HepG2 (cell line): ENCODE measurements around the gene CHCHD6. TPM values are rescaled to one million over a fixed set of nuclear protein-coding genes. Genes with fewer than 3 reads are reported as not detected.

Source experiments
- ATAC-seq: fragments of 200-7000 bp; cut with Tn5 transposase; 3 replicates; pipeline ENCODE4 v1.9.1; 2020; ENCODE audit warnings: mild to moderate bottlenecking, moderate library complexity
- BruUV-seq: library from RNA; stranded (reverse); fragments of 400-500 nt; replicated peaks from 2 replicates; lab custom pipeline; 2021; lab: Mats Ljungman, UMichigan
- CTCF ChIA-PET: fragments of 300-600 bp; formaldehyde crosslinking; extraction: SDS; loops from one replicate; lab custom pipeline; 2021; ENCODE audit warnings: low total read pairs, inconsistent platforms, low intra/inter-chr PET ratio; lab: Yijun Ruan, JAX
- POLR2A ChIA-PET: fragments of 350-600 bp; sonication (Branson Sonifier 250); formaldehyde crosslinking; loops from one replicate; lab custom pipeline; 2020; ENCODE audit warnings: antibody characterized with exemption, inconsistent platforms; lab: Yijun Ruan, JAX
- DNase-seq: peaks from one replicate; pipeline ENCODE4 v3.0.0-alpha.2; 2015; ENCODE audit warnings: low spot score
- FAIRE-seq: peaks from 3 replicates; lab custom pipeline; 2011; peaks lifted over from hg19 to GRCh38; lab: Jason Lieb, UNC
- H2AFZ ChIP-seq: one replicate; pipeline ENCODE4 v1.6.1; 2011; ENCODE audit warnings: low read length, inconsistent platforms
- H3K27ac ChIP-seq: fragments of 300-600 bp; 3 replicates; pipeline ENCODE4 v1.8.0; 2011; ENCODE audit warnings: mixed run types, mild to moderate bottlenecking, mixed read lengths, low read length, inconsistent platforms; ENCODE audit not compliant: insufficient read depth; ENCODE audit errors: extremely low read length
- H3K27me3 ChIP-seq, 2 experiments: fragments of 200-600 bp in 1 of 2; 2 replicates in 1 of 2; 3 replicates in 1 of 2; pipeline versions ENCODE4 v1.6.0 to v1.8.0; 2011; ENCODE audit warnings: low read length in 2 of 2, mild to moderate bottlenecking in 2 of 2, moderate library complexity in 2 of 2, inconsistent platforms in 1 of 2; ENCODE audit not compliant: insufficient read depth in 2 of 2, control insufficient read depth in 1 of 2
- H3K36me3 ChIP-seq, 2 experiments: fragments of 200-600 bp in 1 of 2; replicated peaks in 1 of 2; 2 replicates in 1 of 2; 3 replicates in 1 of 2; pipeline versions ENCODE4 v1.5.1 to v1.8.0; 2011; ENCODE audit warnings: low read length in 2 of 2, inconsistent platforms in 1 of 2; ENCODE audit not compliant: insufficient read depth in 2 of 2, control insufficient read depth in 1 of 2
- H3K4me1 ChIP-seq: 2 replicates; pipeline ENCODE4 v1.5.1; 2012; ENCODE audit warnings: low read length, inconsistent platforms; ENCODE audit not compliant: insufficient read depth
- H3K4me2 ChIP-seq: 2 replicates; pipeline ENCODE4 v1.6.0; 2011; ENCODE audit warnings: low read depth, low read length, inconsistent platforms
- H3K4me3 ChIP-seq, 3 experiments: fragments of 200-600 bp in 1 of 3; sonication (generic), shearing (Covaris generic) in 1 of 3; replicated peaks in 1 of 3; 2 replicates each; pipeline ENCODE4 v1.5.1; 2011 to 2016; ENCODE audit warnings: low read length in 3 of 3, inconsistent platforms in 2 of 3, low read depth in 2 of 3, mild to moderate bottlenecking in 2 of 3, control low read depth in 1 of 3, mixed read lengths in 1 of 3; ENCODE audit not compliant: insufficient read depth in 1 of 3
- H3K79me2 ChIP-seq: one replicate; pipeline ENCODE4 v1.6.1; 2011; ENCODE audit warnings: low read length, inconsistent platforms; ENCODE audit not compliant: insufficient read depth
- H3K9ac ChIP-seq: 2 replicates; pipeline ENCODE4 v1.6.0; 2011; ENCODE audit warnings: mild to moderate bottlenecking, low read depth, low read length, inconsistent platforms; ENCODE audit not compliant: insufficient read depth
- H3K9me3 ChIP-seq: 2 replicates; pipeline ENCODE4 v1.5.1; 2012; ENCODE audit warnings: mild to moderate bottlenecking, low read length
- H4K20me1 ChIP-seq: 2 replicates; pipeline ENCODE4 v1.6.0; 2011; ENCODE audit warnings: inconsistent platforms, mild to moderate bottlenecking, low read length, moderate library complexity; ENCODE audit not compliant: insufficient read depth
- EED ChIP-seq: sonication (generic); formaldehyde crosslinking; IDR thresholded peaks from 2 replicates; pipeline ENCODE4 v1.5.0; 2020; ENCODE audit warnings: mild to moderate bottlenecking, missing genetic modification reagents
- MAFK ChIP-seq, 2 experiments: IDR thresholded peaks in 1 of 2; conservative IDR thresholded peaks in 1 of 2; 2 replicates each; pipeline ENCODE4 v1.6.1; 2011; ENCODE audit warnings: improper control_type of control experiment in 2 of 2, low read length in 2 of 2
- ZNF274 ChIP-seq: sonication (generic); formaldehyde crosslinking; IDR thresholded peaks from 2 replicates; pipeline ENCODE4 v1.5.1; 2020; ENCODE audit warnings: mild to moderate bottlenecking, missing genetic modification reagents
- ZNF432 ChIP-seq: sonication (generic); formaldehyde crosslinking; IDR thresholded peaks from 2 replicates; pipeline ENCODE4 v1.5.0; 2020; ENCODE audit warnings: missing genetic modification reagents, mild to moderate bottlenecking, borderline replicate concordance
- WGBS: methylation state at CpG from one replicate; pipeline ENCODE4 v1.1.6; 2017; ENCODE audit warnings: low lambda C conversion rate; 5-methylcytosine and 5-hydroxymethylcytosine counted together
- in situ Hi-C: cut with HindIII; loops from 2 replicates; pipeline ENCODE4 v1.10.0; 2017; ENCODE audit warnings: low pct_unique_long_range_greater_than_20kb; ENCODE audit not compliant: extremely low pct_ligation_motif_present
- intact Hi-C: fragments of 100-400 bp; cut with micrococcal nuclease; formaldehyde crosslinking; loops from one replicate; pipeline ENCODE4 v1.10.0; 2022; ENCODE audit not compliant: unreplicated experiment
- polyA plus RNA-seq, 8 experiments: library from polyadenylated mRNA; depleted of rRNA in 3 of 8; stranded (reverse) in 7 of 8; unstranded in 1 of 8; fragments of >200 nt; fragmentation: Illumina TruSeq in 4 of 8; extraction: Trizol in 4 of 8; gene quantifications; 2 replicates each; pipeline versions ENCODE4 v1.2.1 to v1.2.3, GENCODE V29; 2011 to 2016; ENCODE audit warnings: low read depth in 4 of 8, missing spikeins in 1 of 8, mixed read lengths in 1 of 8; ENCODE audit not compliant: insufficient read depth in 1 of 8
- total RNA-seq, 5 experiments: library from RNA; depleted of rRNA; stranded (reverse); fragments of >200 nt; fragmentation: Illumina TruSeq; extraction: Trizol; gene quantifications; 2 replicates each; pipeline ENCODE4 v1.2.3, GENCODE V29; 2016; ENCODE audit warnings: low read depth in 1 of 5
- TF ChIP-seq, protein P1 (sequence below): sonication (generic); formaldehyde crosslinking; IDR thresholded peaks from 2 replicates; pipeline ENCODE4 v1.4.0; 2020; ENCODE audit warnings: mild to moderate bottlenecking, missing genetic modification reagents
- TF ChIP-seq, protein P2 (sequence below): sonication (generic); formaldehyde crosslinking; conservative IDR thresholded peaks from 2 replicates; pipeline ENCODE4 v1.8.1; 2023; ENCODE audit warnings: missing genetic modification reagents
- TF ChIP-seq, protein P3 (sequence below): sonication (generic); formaldehyde crosslinking; IDR thresholded peaks from 2 replicates; pipeline ENCODE4 v1.8.0; 2022; ENCODE audit warnings: low read depth, missing genetic modification reagents
- TF ChIP-seq, protein P4 (sequence below): sonication (generic); formaldehyde crosslinking; IDR thresholded peaks from 2 replicates; pipeline ENCODE4 v1.4.0; 2020; ENCODE audit warnings: missing genetic modification reagents, borderline replicate concordance
- TF ChIP-seq, protein P5 (sequence below): sonication (generic); formaldehyde crosslinking; IDR thresholded peaks from 2 replicates; pipeline ENCODE4 v1.4.0; 2020; ENCODE audit warnings: missing genetic modification reagents

The CHCHD6 gene
- total and polyA plus RNA-seq, 2 of the 13 experiments (the other 11 are each of a cell fraction or from before 2014, with no cell fraction given), result 20.3 to 20.8 TPM

DNA sequence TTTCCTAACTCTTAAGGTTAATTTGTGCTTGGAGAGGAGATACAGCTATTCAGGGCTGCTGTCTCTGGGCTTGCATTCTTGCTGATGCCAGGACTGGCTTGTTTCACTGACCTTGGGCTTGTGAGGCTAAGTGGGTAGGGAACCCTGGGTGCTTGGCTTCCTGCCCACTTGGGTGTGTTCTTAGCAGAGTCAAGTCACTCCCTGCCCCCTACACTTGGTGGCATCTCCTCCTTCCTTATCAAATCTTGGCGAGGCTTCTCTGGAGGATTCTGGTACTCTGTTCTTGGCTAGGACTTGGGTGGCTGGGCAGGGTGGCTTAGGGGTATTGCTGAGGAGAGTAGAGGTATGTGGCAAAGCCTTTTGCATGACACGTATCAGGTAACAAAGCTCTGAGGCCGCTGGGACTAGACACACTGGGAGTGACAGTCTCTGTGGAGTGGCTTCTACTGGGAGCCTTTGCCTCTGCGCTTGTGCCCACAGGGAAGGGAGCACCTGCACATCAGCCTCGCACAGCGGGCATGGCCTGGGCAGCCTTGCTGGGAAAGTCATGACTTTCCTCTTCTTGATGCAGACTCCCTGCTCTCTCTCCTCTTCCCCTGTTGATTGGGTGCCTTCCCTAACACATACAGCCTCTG is 41.8 kb downstream of the CHCHD6 start:
- ATAC-seq, result no peak; the same call in 2 of the 3 replicates
- TF ChIP-seq ZNF274 (no peak), EED (CRISPR knock-in tag) (no peak), MAFK (conservative IDR thresholded peaks at IDR 0.05 in 1 of 2, IDR thresholded peaks at IDR 0.05 in 1 of 2; ENCODE audit: low read length in 2 of 2) (no peak), ZNF432 (CRISPR knock-in tag) (no peak)
- TF ChIP-seq, protein P1, sequence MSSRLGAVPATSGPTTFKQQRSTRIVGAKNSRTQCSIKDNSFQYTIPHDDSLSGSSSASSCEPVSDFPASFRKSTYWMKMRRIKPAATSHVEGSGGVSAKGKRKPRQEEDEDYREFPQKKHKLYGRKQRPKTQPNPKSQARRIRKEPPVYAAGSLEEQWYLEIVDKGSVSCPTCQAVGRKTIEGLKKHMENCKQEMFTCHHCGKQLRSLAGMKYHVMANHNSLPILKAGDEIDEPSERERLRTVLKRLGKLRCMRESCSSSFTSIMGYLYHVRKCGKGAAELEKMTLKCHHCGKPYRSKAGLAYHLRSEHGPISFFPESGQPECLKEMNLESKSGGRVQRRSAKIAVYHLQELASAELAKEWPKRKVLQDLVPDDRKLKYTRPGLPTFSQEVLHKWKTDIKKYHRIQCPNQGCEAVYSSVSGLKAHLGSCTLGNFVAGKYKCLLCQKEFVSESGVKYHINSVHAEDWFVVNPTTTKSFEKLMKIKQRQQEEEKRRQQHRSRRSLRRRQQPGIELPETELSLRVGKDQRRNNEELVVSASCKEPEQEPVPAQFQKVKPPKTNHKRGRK (CRISPR knock-in tag), result no peak
- TF ChIP-seq, protein P2, sequence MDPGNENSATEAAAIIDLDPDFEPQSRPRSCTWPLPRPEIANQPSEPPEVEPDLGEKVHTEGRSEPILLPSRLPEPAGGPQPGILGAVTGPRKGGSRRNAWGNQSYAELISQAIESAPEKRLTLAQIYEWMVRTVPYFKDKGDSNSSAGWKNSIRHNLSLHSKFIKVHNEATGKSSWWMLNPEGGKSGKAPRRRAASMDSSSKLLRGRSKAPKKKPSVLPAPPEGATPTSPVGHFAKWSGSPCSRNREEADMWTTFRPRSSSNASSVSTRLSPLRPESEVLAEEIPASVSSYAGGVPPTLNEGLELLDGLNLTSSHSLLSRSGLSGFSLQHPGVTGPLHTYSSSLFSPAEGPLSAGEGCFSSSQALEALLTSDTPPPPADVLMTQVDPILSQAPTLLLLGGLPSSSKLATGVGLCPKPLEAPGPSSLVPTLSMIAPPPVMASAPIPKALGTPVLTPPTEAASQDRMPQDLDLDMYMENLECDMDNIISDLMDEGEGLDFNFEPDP (CRISPR knock-in tag), result no peak
- TF ChIP-seq, protein P3, sequence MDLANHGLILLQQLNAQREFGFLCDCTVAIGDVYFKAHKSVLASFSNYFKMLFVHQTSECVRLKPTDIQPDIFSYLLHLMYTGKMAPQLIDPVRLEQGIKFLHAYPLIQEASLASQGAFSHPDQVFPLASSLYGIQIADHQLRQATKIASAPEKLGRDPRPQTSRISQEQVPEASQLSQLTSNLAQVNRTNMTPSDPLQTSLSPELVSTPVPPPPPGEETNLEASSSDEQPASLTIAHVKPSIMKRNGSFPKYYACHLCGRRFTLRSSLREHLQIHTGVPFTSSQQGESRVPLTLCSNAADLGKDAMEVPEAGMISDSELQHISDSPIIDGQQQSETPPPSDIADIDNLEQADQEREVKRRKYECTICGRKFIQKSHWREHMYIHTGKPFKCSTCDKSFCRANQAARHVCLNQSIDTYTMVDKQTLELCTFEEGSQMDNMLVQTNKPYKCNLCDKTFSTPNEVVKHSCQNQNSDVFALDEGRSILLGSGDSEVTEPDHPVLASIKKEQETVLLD (CRISPR knock-in tag), result no peak
- TF ChIP-seq, protein P4, sequence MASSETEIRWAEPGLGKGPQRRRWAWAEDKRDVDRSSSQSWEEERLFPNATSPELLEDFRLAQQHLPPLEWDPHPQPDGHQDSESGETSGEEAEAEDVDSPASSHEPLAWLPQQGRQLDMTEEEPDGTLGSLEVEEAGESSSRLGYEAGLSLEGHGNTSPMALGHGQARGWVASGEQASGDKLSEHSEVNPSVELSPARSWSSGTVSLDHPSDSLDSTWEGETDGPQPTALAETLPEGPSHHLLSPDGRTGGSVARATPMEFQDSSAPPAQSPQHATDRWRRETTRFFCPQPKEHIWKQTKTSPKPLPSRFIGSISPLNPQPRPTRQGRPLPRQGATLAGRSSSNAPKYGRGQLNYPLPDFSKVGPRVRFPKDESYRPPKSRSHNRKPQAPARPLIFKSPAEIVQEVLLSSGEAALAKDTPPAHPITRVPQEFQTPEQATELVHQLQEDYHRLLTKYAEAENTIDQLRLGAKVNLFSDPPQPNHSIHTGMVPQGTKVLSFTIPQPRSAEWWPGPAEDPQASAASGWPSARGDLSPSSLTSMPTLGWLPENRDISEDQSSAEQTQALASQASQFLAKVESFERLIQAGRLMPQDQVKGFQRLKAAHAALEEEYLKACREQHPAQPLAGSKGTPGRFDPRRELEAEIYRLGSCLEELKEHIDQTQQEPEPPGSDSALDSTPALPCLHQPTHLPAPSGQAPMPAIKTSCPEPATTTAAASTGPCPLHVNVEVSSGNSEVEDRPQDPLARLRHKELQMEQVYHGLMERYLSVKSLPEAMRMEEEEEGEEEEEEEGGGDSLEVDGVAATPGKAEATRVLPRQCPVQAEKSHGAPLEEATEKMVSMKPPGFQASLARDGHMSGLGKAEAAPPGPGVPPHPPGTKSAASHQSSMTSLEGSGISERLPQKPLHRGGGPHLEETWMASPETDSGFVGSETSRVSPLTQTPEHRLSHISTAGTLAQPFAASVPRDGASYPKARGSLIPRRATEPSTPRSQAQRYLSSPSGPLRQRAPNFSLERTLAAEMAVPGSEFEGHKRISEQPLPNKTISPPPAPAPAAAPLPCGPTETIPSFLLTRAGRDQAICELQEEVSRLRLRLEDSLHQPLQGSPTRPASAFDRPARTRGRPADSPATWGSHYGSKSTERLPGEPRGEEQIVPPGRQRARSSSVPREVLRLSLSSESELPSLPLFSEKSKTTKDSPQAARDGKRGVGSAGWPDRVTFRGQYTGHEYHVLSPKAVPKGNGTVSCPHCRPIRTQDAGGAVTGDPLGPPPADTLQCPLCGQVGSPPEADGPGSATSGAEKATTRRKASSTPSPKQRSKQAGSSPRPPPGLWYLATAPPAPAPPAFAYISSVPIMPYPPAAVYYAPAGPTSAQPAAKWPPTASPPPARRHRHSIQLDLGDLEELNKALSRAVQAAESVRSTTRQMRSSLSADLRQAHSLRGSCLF (CRISPR knock-in tag), result no peak
- TF ChIP-seq, protein P5, sequence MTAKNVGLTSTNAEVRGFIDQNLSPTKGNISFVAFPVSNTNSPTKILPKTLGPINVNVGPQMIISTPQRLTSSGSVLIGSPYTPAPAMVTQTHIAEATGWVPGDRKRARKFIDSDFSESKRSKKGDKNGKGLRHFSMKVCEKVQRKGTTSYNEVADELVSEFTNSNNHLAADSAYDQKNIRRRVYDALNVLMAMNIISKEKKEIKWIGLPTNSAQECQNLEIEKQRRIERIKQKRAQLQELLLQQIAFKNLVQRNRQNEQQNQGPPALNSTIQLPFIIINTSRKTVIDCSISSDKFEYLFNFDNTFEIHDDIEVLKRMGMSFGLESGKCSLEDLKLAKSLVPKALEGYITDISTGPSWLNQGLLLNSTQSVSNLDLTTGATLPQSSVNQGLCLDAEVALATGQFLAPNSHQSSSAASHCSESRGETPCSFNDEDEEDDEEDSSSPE (CRISPR knock-in tag), result no peak

More for the DNA sequence above, 41.8 kb downstream of the CHCHD6 start:
- Histone ChIP-seq H3K4me2 (no peak overlapping the region), H3K9me3 (no peaks in the 10 kb centered on the region), H3K4me3 (no peak overlapping the region), H2AFZ (no peak overlapping the region), H4K20me1 (no peaks in the 10 kb centered on the region), H3K36me3 (peaks cover 0 to 6% of the 10 kb centered on the region in 2 experiments; a peak in 2 of 5 replicates), H3K9ac (no peak overlapping the region), H3K27me3 (no peaks in the 10 kb centered on the region; a peak in 1 of 5 replicates), H3K79me2 (no peaks in the 10 kb centered on the region), H3K27ac (no peak overlapping the region), H3K4me1 (peaks cover 17% of the 10 kb centered on the region)
- intact Hi-C loops (loop anchor here (1.0 kb wide), 1 partner anchor 67 kb away; no protein-coding TSS in a partner anchor), in situ Hi-C loops (no loop called here)
- WGBS, result 100% methylated on average over 4 of the region's 6 CpGs
- POLR2A ChIA-PET, result no interaction called here
- no peak for DNase-seq
- no peak for FAIRE-seq
- no TSS peak for BruUV-seq
- CTCF ChIA-PET, result interaction anchor here (2.4 kb wide), 1 partner anchor 67 kb away, joined by 9 read pairs; no protein-coding TSS in a partner anchor
